Activated CD4-positive, alpha-beta T cell treated with anti-CD3 and anti-CD28 coated beads, Interleukin-2, amount 50 U/mL, for 16 hours (primary cell): Measurements from ENCODE around the gene GPHB5.
A peak's percentile ranks its signal among the peaks of the same experiment; 100 is the strongest.
"Not testable (repeated sequence)": the region's sequence is repeated elsewhere in the genome, so short reads cannot be mapped to it uniquely, and the experiment has no call there.

ENCODE experiments used
- DNase-seq: peaks from one replicate; pipeline ENCODE4 v3.0.0-alpha.2; 2020

GPHB5 gene

GRCh38 chr14:63318835-63319234, at the start of gene GPHB5:
Gene GPHB5 (minus strand): TSS chr14:63318935. CDS start chr14:63317849, 1,086 bp downstream.
- no peak for DNase-seq

- DNase-seq, result no peak
Observed at GRCh38 chr14:63367742-63368364, 49.1 kb upstream of the GPHB5 start.

GRCh38 chr14:63362389-63362819, 43.7 kb upstream of the GPHB5 start:
- DNase-seq, result no peak

- no peak for DNase-seq
Observed at GRCh38 chr14:63361790-63362189, 43.1 kb upstream of the GPHB5 start.

- no peak for DNase-seq
Observed at GRCh38 chr14:63357841-63358240, 39.1 kb upstream of the GPHB5 start.

- no peak for DNase-seq
Observed at GRCh38 chr14:63345826-63346225, 27.1 kb upstream of the GPHB5 start.

GRCh38 chr14:63344336-63344735, 25.6 kb upstream of the GPHB5 start:
- DNase-seq, result no peak

- DNase-seq, result no peak
Observed at GRCh38 chr14:63343878-63344277, 25.1 kb upstream of the GPHB5 start.

GRCh38 chr14:63342371-63342770, 23.6 kb upstream of the GPHB5 start:
- DNase-seq, result no peak

GRCh38 chr14:63328787-63329737, 10.3 kb upstream of the GPHB5 start:
- no peak for DNase-seq

- no peak for DNase-seq
Observed at GRCh38 chr14:63326840-63327239, 8.1 kb upstream of the GPHB5 start.

GRCh38 chr14:63322897-63323573, 4.3 kb upstream of the GPHB5 start:
- no peak for DNase-seq

- DNase-seq, result no peak
Observed at GRCh38 chr14:63322472-63322871, 3.7 kb upstream of the GPHB5 start.

- peak; percentile 3 for DNase-seq
Observed at GRCh38 chr14:63308723-63309317, 9.9 kb downstream of the GPHB5 start.

- not testable (repeated sequence) for DNase-seq
Observed at GRCh38 chr14:63304429-63304828, 14.3 kb downstream of the GPHB5 start.

GRCh38 chr14:63301891-63302534, 16.7 kb downstream of the GPHB5 start:
- no peak for DNase-seq

- DNase-seq, result no peak
Observed at GRCh38 chr14:63300854-63301253, 17.9 kb downstream of the GPHB5 start.

GRCh38 chr14:63299351-63300110, 19.2 kb downstream of the GPHB5 start:
- no peak for DNase-seq

- DNase-seq, result no peak
Observed at GRCh38 chr14:63297372-63298063, 21.2 kb downstream of the GPHB5 start.

- peak; percentile 48 for DNase-seq
Observed at GRCh38 chr14:63296060-63296563, 22.6 kb downstream of the GPHB5 start.

GRCh38 chr14:63295231-63295685, 23.5 kb downstream of the GPHB5 start:
- DNase-seq, result no peak
